ENCODE data around the gene MICALL1.
"Not testable (repeated sequence)": the region's sequence is repeated elsewhere in the genome, so short reads cannot be mapped to it uniquely, and the experiment has no call there.

The MICALL1 gene

DNA sequence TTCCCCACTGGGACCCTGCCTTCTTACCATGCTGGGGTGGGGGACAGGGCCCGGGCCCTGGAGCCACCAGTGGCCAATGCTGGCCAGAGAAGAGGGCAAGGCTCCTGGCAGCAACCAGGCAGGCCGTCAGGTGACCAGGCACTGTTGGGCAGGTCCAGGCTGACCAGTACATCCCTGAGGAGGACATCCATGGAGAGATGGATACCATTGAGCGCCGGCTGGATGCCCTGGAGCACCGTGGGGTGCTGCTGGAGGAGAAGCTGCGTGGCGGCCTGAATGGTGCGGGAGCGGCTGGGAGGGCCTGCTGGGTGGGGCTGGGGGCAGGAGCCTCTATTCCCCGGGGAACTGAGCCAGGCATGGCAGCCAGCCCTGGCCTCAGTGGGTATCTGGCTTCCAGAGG lies 26.3 kb downstream of the MICALL1 start:
- no peak for DNase-seq (ENCODE audit: insufficient read length, low spot score)
- TF ChIP-seq SPI1 (IDR thresholded peaks at IDR 0.05; ENCODE audit: low read depth, low read length) = no peak
- TF ChIP-seq POU2F2 (IDR thresholded peaks at IDR 0.05; ENCODE audit: low read depth, low read length) = no peak
- no peak for TF ChIP-seq POLR2AphosphoS5 (IDR thresholded peaks at IDR 0.05; ENCODE audit: low read depth, low read length)
- TF ChIP-seq POLR2A (IDR thresholded peaks at IDR 0.05; ENCODE audit: low read depth, low read length) = no peak
- no peak for TF ChIP-seq PAX5 (IDR thresholded peaks at IDR 0.05; ENCODE audit: insufficient read depth, low read length, severe bottlenecking)
- TF ChIP-seq TAF1 (IDR thresholded peaks at IDR 0.05; ENCODE audit: low read depth, low read length) = no peak
- no peak for FAIRE-seq

DNA sequence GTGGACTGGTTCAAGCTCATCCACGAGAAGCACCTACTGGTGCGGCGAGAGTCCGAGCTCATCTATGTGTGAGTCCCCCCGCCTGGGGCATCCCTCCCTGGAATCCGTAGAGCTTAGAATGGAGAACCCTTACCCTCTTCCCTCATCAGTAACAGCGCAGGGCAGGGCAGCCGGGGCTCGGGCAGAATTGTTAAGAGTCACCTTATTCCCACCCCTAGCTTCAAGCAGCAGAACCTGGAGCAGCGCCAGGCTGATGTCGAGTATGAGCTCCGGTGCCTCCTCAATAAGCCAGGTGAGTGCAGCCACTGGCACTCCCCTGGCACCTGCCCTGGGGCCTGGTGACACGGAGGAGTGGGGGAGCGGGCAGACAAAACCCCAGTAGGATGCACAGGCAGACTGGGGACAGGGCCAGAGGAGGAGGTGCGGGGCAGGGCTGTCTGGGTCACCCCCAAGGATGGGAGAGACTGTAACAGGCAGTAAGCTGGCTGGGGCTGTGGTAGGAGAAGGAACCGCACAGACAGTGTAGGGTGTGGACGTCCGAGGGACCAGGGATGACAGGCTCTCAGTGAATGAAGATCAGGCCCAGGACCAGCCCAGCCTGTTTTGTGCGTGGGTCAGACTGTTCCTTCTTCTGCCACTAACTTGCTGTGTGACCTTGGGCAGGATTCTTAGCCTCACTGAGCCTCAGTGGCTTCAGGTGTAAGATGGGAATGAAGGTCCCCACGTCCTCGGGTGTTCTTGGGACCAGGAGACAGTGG lies 26.9 kb downstream of the MICALL1 start:
- TF ChIP-seq SPI1 (IDR thresholded peaks at IDR 0.05; ENCODE audit: low read depth, low read length) (no peak), PAX5 (IDR thresholded peaks at IDR 0.05; ENCODE audit: insufficient read depth, low read length, severe bottlenecking) (no peak), POLR2AphosphoS5 (IDR thresholded peaks at IDR 0.05; ENCODE audit: low read depth, low read length) (no peak), TAF1 (IDR thresholded peaks at IDR 0.05; ENCODE audit: low read depth, low read length) (no peak), POLR2A (IDR thresholded peaks at IDR 0.05; ENCODE audit: low read depth, low read length) (no peak), POU2F2 (IDR thresholded peaks at IDR 0.05; ENCODE audit: low read depth, low read length) (no peak)
- DNase-seq (ENCODE audit: insufficient read length, low spot score) (no peak), FAIRE-seq (no peak)

DNA sequence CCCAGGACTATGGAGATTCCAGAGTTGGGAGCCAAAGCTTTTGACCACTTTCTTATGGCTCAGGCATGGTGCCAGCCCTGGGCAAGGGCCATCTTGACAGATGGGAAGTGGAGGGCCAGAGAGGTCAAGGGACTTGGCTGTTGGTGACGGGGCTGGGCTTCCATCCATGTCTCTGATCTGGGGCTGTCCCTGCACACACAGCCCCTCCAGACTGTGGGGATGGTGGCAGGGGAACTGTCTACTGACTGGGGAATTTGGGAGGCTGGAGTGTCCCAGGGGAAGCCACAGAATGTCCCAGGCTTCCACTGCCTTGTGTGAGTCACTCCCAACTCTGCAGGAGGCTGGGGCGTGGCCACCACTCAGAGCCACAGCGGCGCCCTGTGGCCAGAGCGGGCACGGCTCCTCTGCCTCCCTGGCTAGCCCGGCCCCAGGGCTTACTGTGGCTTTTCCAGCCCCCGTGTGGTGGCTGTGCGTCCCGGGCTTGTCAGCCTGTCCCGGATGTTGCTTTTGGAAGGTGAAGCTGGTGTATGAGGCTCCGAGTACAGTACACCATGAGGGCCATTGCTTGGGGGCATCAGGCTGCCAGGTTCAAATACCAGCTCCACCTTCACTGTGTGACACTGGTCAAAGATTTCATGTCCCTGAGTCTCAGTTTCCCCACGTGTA lies 27.7 kb downstream of the MICALL1 start:
- DNase-seq (ENCODE audit: insufficient read length, low spot score) (peak; percentile 94), FAIRE-seq (peak; percentile 97)
- TF ChIP-seq POU2F2 (IDR thresholded peaks at IDR 0.05; ENCODE audit: low read depth, low read length) (no peak), SPI1 (IDR thresholded peaks at IDR 0.05; ENCODE audit: low read depth, low read length) (no peak), POLR2AphosphoS5 (IDR thresholded peaks at IDR 0.05; ENCODE audit: low read depth, low read length) (no peak), POLR2A (IDR thresholded peaks at IDR 0.05; ENCODE audit: low read depth, low read length) (no peak), PAX5 (IDR thresholded peaks at IDR 0.05; ENCODE audit: insufficient read depth, low read length, severe bottlenecking) (no peak), TAF1 (IDR thresholded peaks at IDR 0.05; ENCODE audit: low read depth, low read length) (no peak)

DNA sequence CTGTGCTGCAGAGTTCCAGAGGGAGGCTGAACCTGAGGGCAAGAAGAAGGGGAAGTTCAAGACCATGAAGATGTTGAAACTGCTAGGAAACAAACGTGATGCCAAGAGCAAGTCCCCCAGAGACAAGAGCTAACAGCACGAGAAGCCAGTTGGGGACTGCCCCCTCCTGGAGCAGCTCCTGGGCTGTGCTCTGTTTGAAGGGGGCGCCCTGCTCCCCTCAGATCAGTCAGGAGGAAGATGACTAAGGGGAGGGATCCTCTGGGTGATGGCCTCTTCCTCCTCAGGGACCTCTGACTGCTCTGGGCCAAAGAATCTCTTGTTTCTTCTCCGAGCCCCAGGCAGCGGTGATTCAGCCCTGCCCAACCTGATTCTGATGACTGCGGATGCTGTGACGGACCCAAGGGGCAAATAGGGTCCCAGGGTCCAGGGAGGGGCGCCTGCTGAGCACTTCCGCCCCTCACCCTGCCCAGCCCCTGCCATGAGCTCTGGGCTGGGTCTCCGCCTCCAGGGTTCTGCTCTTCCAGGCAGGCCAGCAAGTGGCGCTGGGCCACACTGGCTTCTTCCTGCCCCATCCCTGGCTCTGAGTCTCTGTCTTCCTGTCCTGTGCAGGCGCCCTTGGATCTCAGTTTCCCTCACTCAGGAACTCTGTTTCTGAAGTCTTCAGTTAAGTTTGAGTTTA lies 34.7 kb downstream of the MICALL1 start:
- TF ChIP-seq POU2F2 (IDR thresholded peaks at IDR 0.05; ENCODE audit: low read depth, low read length) = no peak
- TF ChIP-seq POLR2A (IDR thresholded peaks at IDR 0.05; ENCODE audit: low read depth, low read length) = no peak
- TF ChIP-seq POLR2AphosphoS5 (IDR thresholded peaks at IDR 0.05; ENCODE audit: low read depth, low read length) = no peak
- TF ChIP-seq PAX5 (IDR thresholded peaks at IDR 0.05; ENCODE audit: insufficient read depth, low read length, severe bottlenecking) = no peak
- no peak for TF ChIP-seq SPI1 (IDR thresholded peaks at IDR 0.05; ENCODE audit: low read depth, low read length)
- TF ChIP-seq TAF1 (IDR thresholded peaks at IDR 0.05; ENCODE audit: low read depth, low read length) = no peak
- DNase-seq (ENCODE audit: insufficient read length, low spot score) = no peak
- FAIRE-seq = no peak

DNA sequence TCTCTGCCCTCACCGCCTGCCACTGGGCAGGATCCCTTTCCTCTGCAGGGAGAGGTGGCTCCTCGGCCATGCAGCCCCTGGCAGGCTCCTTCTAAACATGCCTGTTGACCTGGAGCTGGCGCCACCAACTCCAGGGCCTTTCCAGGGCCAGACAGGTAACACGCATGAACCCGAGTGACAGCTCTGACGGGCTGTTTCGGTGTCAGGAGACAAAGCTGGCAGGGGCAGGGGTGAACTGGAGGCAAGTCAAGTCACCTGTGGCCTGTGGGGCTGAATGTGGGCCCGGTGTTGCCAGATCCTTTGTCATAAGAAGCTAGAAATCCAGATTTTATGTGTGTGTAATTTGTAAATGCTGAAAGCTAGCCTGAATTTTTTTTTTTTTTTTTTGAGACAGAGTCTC lies 36.0 kb downstream of the MICALL1 start:
- no peak for FAIRE-seq
- TF ChIP-seq PAX5 (IDR thresholded peaks at IDR 0.05; ENCODE audit: insufficient read depth, low read length, severe bottlenecking) (no peak), POU2F2 (IDR thresholded peaks at IDR 0.05; ENCODE audit: low read depth, low read length) (no peak), SPI1 (IDR thresholded peaks at IDR 0.05; ENCODE audit: low read depth, low read length) (no peak), POLR2AphosphoS5 (IDR thresholded peaks at IDR 0.05; ENCODE audit: low read depth, low read length) (no peak), TAF1 (IDR thresholded peaks at IDR 0.05; ENCODE audit: low read depth, low read length) (no peak), POLR2A (IDR thresholded peaks at IDR 0.05; ENCODE audit: low read depth, low read length) (no peak)
- no peak for DNase-seq (ENCODE audit: insufficient read length, low spot score)

DNA sequence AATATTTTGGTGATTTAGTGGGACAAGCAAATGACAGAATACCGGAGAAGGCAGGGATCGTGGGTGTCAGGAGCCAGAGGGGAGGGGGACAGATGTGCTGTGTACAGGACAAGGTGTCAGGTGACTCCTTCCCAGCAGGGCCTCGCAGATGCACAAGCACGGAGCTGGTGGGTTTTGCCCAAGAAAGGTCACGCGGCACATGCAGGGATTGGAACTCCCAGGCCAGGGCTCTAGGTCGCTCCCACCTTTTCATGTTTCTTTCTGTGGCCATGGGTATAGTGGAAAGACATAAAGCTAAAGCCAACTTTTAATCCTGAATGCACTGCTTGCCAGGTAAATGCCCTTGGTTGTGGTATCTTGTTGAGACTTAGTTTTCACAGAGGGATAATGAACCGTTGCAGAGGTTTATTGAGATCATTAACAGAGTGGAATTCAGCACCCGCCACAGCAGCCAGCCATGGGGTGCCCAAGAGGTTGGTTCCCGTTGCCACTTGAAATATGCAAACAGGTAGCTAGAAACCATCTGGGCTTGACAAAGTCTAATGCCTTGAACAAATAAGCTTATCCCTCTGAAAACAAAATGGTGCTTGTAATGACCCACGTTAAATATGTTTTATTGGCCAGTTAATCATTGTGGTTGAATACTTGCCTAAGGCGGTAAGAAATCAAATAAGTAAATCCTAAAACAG lies 37.2 kb downstream of the MICALL1 start:
- DNase-seq (ENCODE audit: insufficient read length, low spot score) (no peak), FAIRE-seq (no peak)
- no peak for TF ChIP-seq SPI1 (IDR thresholded peaks at IDR 0.05; ENCODE audit: low read depth, low read length)
- no peak for TF ChIP-seq POLR2A (IDR thresholded peaks at IDR 0.05; ENCODE audit: low read depth, low read length)
- no peak for TF ChIP-seq POU2F2 (IDR thresholded peaks at IDR 0.05; ENCODE audit: low read depth, low read length)
- TF ChIP-seq PAX5 (IDR thresholded peaks at IDR 0.05; ENCODE audit: insufficient read depth, low read length, severe bottlenecking) = no peak
- no peak for TF ChIP-seq TAF1 (IDR thresholded peaks at IDR 0.05; ENCODE audit: low read depth, low read length)
- TF ChIP-seq POLR2AphosphoS5 (IDR thresholded peaks at IDR 0.05; ENCODE audit: low read depth, low read length) = no peak

DNA sequence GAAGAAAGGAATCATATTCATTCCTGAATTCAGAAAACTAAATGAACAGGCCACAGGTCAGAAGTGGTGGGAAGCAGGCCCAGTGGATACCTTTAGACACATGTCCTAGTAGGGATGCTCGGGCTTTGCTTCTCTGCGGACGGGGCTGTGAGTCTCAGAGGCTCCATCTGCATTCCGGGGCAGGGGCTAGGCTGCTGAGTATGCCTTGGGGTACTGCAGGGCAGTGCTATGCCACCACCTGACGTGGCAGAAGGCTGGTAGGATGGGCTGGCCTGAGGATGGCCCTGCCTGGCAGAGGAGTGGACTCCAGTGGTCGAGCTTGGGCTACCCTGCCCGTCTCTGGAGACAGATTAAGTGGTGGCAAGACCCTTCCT lies 37.7 kb downstream of the MICALL1 start:
- no peak for DNase-seq (ENCODE audit: insufficient read length, low spot score)
- no peak for FAIRE-seq
- TF ChIP-seq TAF1 (IDR thresholded peaks at IDR 0.05; ENCODE audit: low read depth, low read length) (no peak), POLR2A (IDR thresholded peaks at IDR 0.05; ENCODE audit: low read depth, low read length) (no peak), SPI1 (IDR thresholded peaks at IDR 0.05; ENCODE audit: low read depth, low read length) (no peak), POU2F2 (IDR thresholded peaks at IDR 0.05; ENCODE audit: low read depth, low read length) (no peak), POLR2AphosphoS5 (IDR thresholded peaks at IDR 0.05; ENCODE audit: low read depth, low read length) (no peak), PAX5 (IDR thresholded peaks at IDR 0.05; ENCODE audit: insufficient read depth, low read length, severe bottlenecking) (no peak)

DNA sequence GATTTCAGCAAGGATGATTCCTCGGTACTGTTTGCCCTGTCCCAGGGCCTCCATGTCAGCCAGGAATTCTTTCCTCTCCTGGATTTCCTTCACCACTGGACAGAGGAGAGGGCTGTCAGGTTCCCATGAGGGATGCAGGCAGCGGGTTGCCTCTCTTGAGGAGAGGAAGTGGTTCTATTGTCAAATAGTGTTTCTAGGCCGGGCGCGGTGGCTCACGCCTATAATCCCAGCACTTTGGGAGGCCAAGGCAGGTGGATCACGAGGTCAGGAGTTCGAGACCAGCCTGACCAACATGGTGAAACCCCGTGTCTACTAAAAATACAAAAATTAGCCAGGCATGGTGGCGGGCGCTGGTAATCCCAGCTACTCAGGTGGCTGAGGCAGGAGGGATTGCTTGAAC lies 38.3 kb downstream of the MICALL1 start:
- not testable (repeated sequence) for DNase-seq (ENCODE audit: insufficient read length, low spot score); FAIRE-seq

DNA sequence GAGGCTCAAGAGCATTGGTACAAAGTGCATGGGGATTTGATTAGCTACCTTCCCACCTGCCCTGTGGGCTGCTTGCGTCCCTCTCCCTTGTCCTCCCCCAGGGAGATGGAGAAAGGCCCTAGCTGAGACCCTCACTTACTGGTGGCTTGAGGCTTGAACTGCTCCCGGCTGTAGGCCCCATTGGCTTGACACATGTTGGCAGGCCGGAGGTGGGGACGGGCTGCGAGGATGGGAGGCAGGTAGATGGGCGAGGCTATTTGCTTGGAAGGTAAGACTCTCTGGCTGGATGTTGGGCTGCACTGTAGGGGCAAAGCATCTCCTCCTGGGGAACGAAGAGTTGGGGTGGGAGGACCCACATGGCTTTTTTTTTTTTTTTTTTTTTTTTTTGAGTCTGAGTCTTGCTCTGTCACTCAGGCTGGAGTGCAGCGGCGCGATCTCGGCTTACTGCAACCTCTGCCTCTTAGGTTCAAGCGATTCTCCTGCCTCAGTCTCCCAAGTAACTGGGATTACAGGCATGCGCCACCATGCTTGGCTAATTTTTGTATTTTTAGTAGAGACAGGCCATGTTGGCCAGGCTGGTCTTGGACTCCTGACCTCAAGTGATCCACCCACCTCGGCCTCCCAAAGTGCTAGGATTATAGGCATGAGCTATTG lies 41.2 kb downstream of the MICALL1 start:
- not testable (repeated sequence) for FAIRE-seq; DNase-seq (ENCODE audit: insufficient read length, low spot score)
